HG03103 (cell line): ENCODE measurements around the gene NCOA3.
"Not testable (repeated sequence)": the region's sequence is repeated elsewhere in the genome, so short reads cannot be mapped to it uniquely, and the experiment has no call there.

Experiments
- ATAC-seq: cut with Tn5 transposase; IDR thresholded peaks from one replicate; pipeline ENCODE4 v1.9.1; 2021; ENCODE audit warnings: low read depth; ENCODE audit not compliant: unreplicated experiment

NCOA3 gene

GRCh38 chr20:47559141-47559540 is 57.5 kb downstream of the NCOA3 start:
- ATAC-seq = no peak

- ATAC-seq = no peak
Observed at GRCh38 chr20:47561180-47561579, 59.5 kb downstream of the NCOA3 start.

- ATAC-seq = no peak
Observed at GRCh38 chr20:47561603-47562583, 60.2 kb downstream of the NCOA3 start.

- ATAC-seq = no peak
Observed at GRCh38 chr20:47566269-47566668, 64.6 kb downstream of the NCOA3 start.

GRCh38 chr20:47568019-47568418 is 66.3 kb downstream of the NCOA3 start:
- ATAC-seq = no peak

GRCh38 chr20:47568837-47569410 is 67.2 kb downstream of the NCOA3 start:
- ATAC-seq = no peak

GRCh38 chr20:47571426-47571825 is 69.7 kb downstream of the NCOA3 start:
- no peak for ATAC-seq

GRCh38 chr20:47572105-47572729 is 70.5 kb downstream of the NCOA3 start:
- ATAC-seq = no peak

GRCh38 chr20:47573559-47573958 is 71.9 kb downstream of the NCOA3 start:
- ATAC-seq = no peak

GRCh38 chr20:47574616-47575364 is 73.1 kb downstream of the NCOA3 start:
- no peak for ATAC-seq

GRCh38 chr20:47576516-47577033 is 74.9 kb downstream of the NCOA3 start:
- no peak for ATAC-seq

GRCh38 chr20:47577314-47577713 is 75.6 kb downstream of the NCOA3 start:
- no peak for ATAC-seq

GRCh38 chr20:47578543-47578942 is 76.9 kb downstream of the NCOA3 start:
- no peak for ATAC-seq

- not testable (repeated sequence) for ATAC-seq
Observed at GRCh38 chr20:47580686-47581085, 79.0 kb downstream of the NCOA3 start.

- ATAC-seq = no peak
Observed at GRCh38 chr20:47581090-47581489, 79.4 kb downstream of the NCOA3 start.

- ATAC-seq = no peak
Observed at GRCh38 chr20:47583551-47583950, 81.9 kb downstream of the NCOA3 start.

- no peak for ATAC-seq
Observed at GRCh38 chr20:47585087-47585747, 83.5 kb downstream of the NCOA3 start.

GRCh38 chr20:47586649-47587294 is 85.1 kb downstream of the NCOA3 start:
- ATAC-seq = no peak

GRCh38 chr20:47588158-47588557 is 86.5 kb downstream of the NCOA3 start:
- ATAC-seq = no peak
